ENCODE measurements around the gene PLEKHA5. TPM values are rescaled to one million over a fixed set of nuclear protein-coding genes. Genes with fewer than 3 reads are reported as not detected.

Gene PLEKHA5
- total RNA-seq, 2 donors from 2014 or later: 3.7 to 4.6 TPM

GRCh38 chr12:19239616-19240234 lies 110.2 kb downstream of the PLEKHA5 start:
- H3K9me3 Mint-ChIP-seq: no peaks in the 10 kb centered on the region
- no peak overlapping the region for H3K4me3 Mint-ChIP-seq
- no peak for DNase-seq
- ATAC-seq (replicated peaks in 1 of 2): no peak
- H3K27me3 Mint-ChIP-seq (ENCODE audit: low read depth): no peaks in the 10 kb centered on the region
- no peaks in the 10 kb centered on the region for H3K36me3 Mint-ChIP-seq (ENCODE audit: insufficient read depth in 2 of 2)
- H3K27ac Mint-ChIP-seq: no peak overlapping the region
- H3K4me1 Mint-ChIP-seq (ENCODE audit: low read depth): peaks cover 6% of the 10 kb centered on the region

GRCh38 chr12:19242581-19242980 lies 113.0 kb downstream of the PLEKHA5 start:
- Mint-ChIP-seq H3K36me3 (ENCODE audit: insufficient read depth in 2 of 2) (no peaks in the 10 kb centered on the region), H3K27ac (no peak overlapping the region), H3K9me3 (no peaks in the 10 kb centered on the region), H3K4me3 (no peak overlapping the region), H3K27me3 (ENCODE audit: low read depth) (no peaks in the 10 kb centered on the region), H3K4me1 (ENCODE audit: low read depth) (peaks cover 6% of the 10 kb centered on the region)
- ATAC-seq (replicated peaks in 1 of 2) (no peak), DNase-seq (no peak)

GRCh38 chr12:19243551-19243950 lies 114.0 kb downstream of the PLEKHA5 start:
- Mint-ChIP-seq H3K4me3 (no peak overlapping the region), H3K27ac (no peak overlapping the region), H3K4me1 (ENCODE audit: low read depth) (peaks cover 6% of the 10 kb centered on the region), H3K9me3 (no peaks in the 10 kb centered on the region), H3K27me3 (ENCODE audit: low read depth) (no peaks in the 10 kb centered on the region), H3K36me3 (ENCODE audit: insufficient read depth in 2 of 2) (no peaks in the 10 kb centered on the region)
- no peak for ATAC-seq (replicated peaks in 1 of 2)
- DNase-seq: no peak

- no peaks in the 10 kb centered on the region for H3K27me3 Mint-ChIP-seq (ENCODE audit: low read depth)
- ATAC-seq (replicated peaks in 1 of 2): no peak
- no peak overlapping the region for H3K4me3 Mint-ChIP-seq
- H3K36me3 Mint-ChIP-seq (ENCODE audit: insufficient read depth in 2 of 2): no peaks in the 10 kb centered on the region
- H3K9me3 Mint-ChIP-seq: no peaks in the 10 kb centered on the region
- peaks cover 6% of the 10 kb centered on the region for H3K4me1 Mint-ChIP-seq (ENCODE audit: low read depth)
- no peak overlapping the region for H3K27ac Mint-ChIP-seq
- DNase-seq: no peak
Observed at GRCh38 chr12:19244312-19244711, 114.8 kb downstream of the PLEKHA5 start.

- Mint-ChIP-seq H3K4me3 (no peak overlapping the region), H3K27ac (no peak overlapping the region), H3K27me3 (ENCODE audit: low read depth) (no peaks in the 10 kb centered on the region), H3K36me3 (ENCODE audit: insufficient read depth in 2 of 2) (no peaks in the 10 kb centered on the region), H3K9me3 (no peaks in the 10 kb centered on the region), H3K4me1 (ENCODE audit: low read depth) (peaks cover 6% of the 10 kb centered on the region)
- no peak for DNase-seq
- no peak for ATAC-seq (replicated peaks in 1 of 2)
Observed at GRCh38 chr12:19245106-19245505, 115.6 kb downstream of the PLEKHA5 start.

- H3K27ac Mint-ChIP-seq: no peak overlapping the region
- no peak for ATAC-seq (replicated peaks in 1 of 2)
- H3K36me3 Mint-ChIP-seq (ENCODE audit: insufficient read depth in 2 of 2): no peaks in the 10 kb centered on the region
- peaks cover 6% of the 10 kb centered on the region for H3K4me1 Mint-ChIP-seq (ENCODE audit: low read depth)
- no peak for DNase-seq
- no peak overlapping the region for H3K4me3 Mint-ChIP-seq
- no peaks in the 10 kb centered on the region for H3K9me3 Mint-ChIP-seq
- no peaks in the 10 kb centered on the region for H3K27me3 Mint-ChIP-seq (ENCODE audit: low read depth)
Observed at GRCh38 chr12:19245666-19246065, 116.1 kb downstream of the PLEKHA5 start.

GRCh38 chr12:19246933-19247332 lies 117.4 kb downstream of the PLEKHA5 start:
- Mint-ChIP-seq H3K9me3 (no peaks in the 10 kb centered on the region), H3K4me3 (no peak overlapping the region), H3K27me3 (ENCODE audit: low read depth) (no peaks in the 10 kb centered on the region), H3K4me1 (ENCODE audit: low read depth) (peaks cover 6% of the 10 kb centered on the region), H3K27ac (no peak overlapping the region), H3K36me3 (ENCODE audit: insufficient read depth in 2 of 2) (no peaks in the 10 kb centered on the region)
- ATAC-seq (replicated peaks in 1 of 2) (no peak), DNase-seq (no peak)

GRCh38 chr12:19248929-19249602 lies 119.5 kb downstream of the PLEKHA5 start:
- H3K4me3 Mint-ChIP-seq: no peak overlapping the region
- H3K27ac Mint-ChIP-seq: no peak overlapping the region
- no peaks in the 10 kb centered on the region for H3K4me1 Mint-ChIP-seq (ENCODE audit: low read depth)
- DNase-seq (no peak), ATAC-seq (replicated peaks in 1 of 2) (no peak)
- no peaks in the 10 kb centered on the region for H3K9me3 Mint-ChIP-seq
- no peaks in the 10 kb centered on the region for H3K27me3 Mint-ChIP-seq (ENCODE audit: low read depth)
- no peaks in the 10 kb centered on the region for H3K36me3 Mint-ChIP-seq (ENCODE audit: insufficient read depth in 2 of 2)

GRCh38 chr12:19251481-19252132 lies 122.1 kb downstream of the PLEKHA5 start:
- H3K27me3 Mint-ChIP-seq (ENCODE audit: low read depth): no peaks in the 10 kb centered on the region
- no peak overlapping the region for H3K27ac Mint-ChIP-seq
- DNase-seq (no peak), ATAC-seq (replicated peaks in 1 of 2) (no peak)
- H3K36me3 Mint-ChIP-seq (ENCODE audit: insufficient read depth in 2 of 2): no peaks in the 10 kb centered on the region
- H3K4me3 Mint-ChIP-seq: no peak overlapping the region
- H3K4me1 Mint-ChIP-seq (ENCODE audit: low read depth): no peaks in the 10 kb centered on the region
- H3K9me3 Mint-ChIP-seq: no peaks in the 10 kb centered on the region

- no peak overlapping the region for H3K27ac Mint-ChIP-seq
- H3K9me3 Mint-ChIP-seq: no peaks in the 10 kb centered on the region
- H3K4me1 Mint-ChIP-seq (ENCODE audit: low read depth): no peaks in the 10 kb centered on the region
- DNase-seq (no peak), ATAC-seq (replicated peaks in 1 of 2) (no peak)
- no peaks in the 10 kb centered on the region for H3K27me3 Mint-ChIP-seq (ENCODE audit: low read depth)
- no peaks in the 10 kb centered on the region for H3K36me3 Mint-ChIP-seq (ENCODE audit: insufficient read depth in 2 of 2)
- H3K4me3 Mint-ChIP-seq: no peak overlapping the region
Observed at GRCh38 chr12:19260135-19260534, 130.6 kb downstream of the PLEKHA5 start.

- Mint-ChIP-seq H3K4me1 (ENCODE audit: low read depth) (no peaks in the 10 kb centered on the region), H3K36me3 (ENCODE audit: insufficient read depth in 2 of 2) (no peaks in the 10 kb centered on the region), H3K4me3 (no peak overlapping the region), H3K9me3 (no peaks in the 10 kb centered on the region), H3K27me3 (ENCODE audit: low read depth) (no peaks in the 10 kb centered on the region), H3K27ac (no peak overlapping the region)
- DNase-seq (no peak), ATAC-seq (replicated peaks in 1 of 2) (no peak)
Observed at GRCh38 chr12:19261773-19262172, 132.2 kb downstream of the PLEKHA5 start.

- no peaks in the 10 kb centered on the region for H3K36me3 Mint-ChIP-seq (ENCODE audit: insufficient read depth in 2 of 2)
- ATAC-seq (replicated peaks in 1 of 2): no peak
Observed at GRCh38 chr12:19263672-19264071, 134.1 kb downstream of the PLEKHA5 start.

GRCh38 chr12:19273482-19274330 lies 144.2 kb downstream of the PLEKHA5 start:
- Mint-ChIP-seq H3K27me3 (ENCODE audit: low read depth) (no peaks in the 10 kb centered on the region), H3K4me1 (ENCODE audit: low read depth) (peaks cover 19% of the 10 kb centered on the region), H3K36me3 (ENCODE audit: insufficient read depth in 2 of 2) (peaks cover 0 to 2% of the 10 kb centered on the region in 2 donors), H3K27ac (peak overlapping the region; percentile 42), H3K4me3 (peak overlapping the region in 1 of 2 donors; percentile 18), H3K9me3 (peaks cover 0 to 5% of the 10 kb centered on the region in 2 donors)
- DNase-seq (peak; percentile 59 to 65), ATAC-seq (replicated peaks in 1 of 2) (peak; percentile 95 to 98)

More at GRCh38 chr12:19263672-19264071, 134.1 kb downstream of the PLEKHA5 start:
- DNase-seq: no peak
- no peaks in the 10 kb centered on the region for H3K4me1 Mint-ChIP-seq (ENCODE audit: low read depth)
- no peak overlapping the region for H3K4me3 Mint-ChIP-seq
- H3K9me3 Mint-ChIP-seq: no peaks in the 10 kb centered on the region
- no peaks in the 10 kb centered on the region for H3K27me3 Mint-ChIP-seq (ENCODE audit: low read depth)
- no peak overlapping the region for H3K27ac Mint-ChIP-seq
